AG04449 (cell line): ENCODE results near the gene RAPGEF5.

Experiments used
- CTCF ChIA-PET: fragments of 350-600 bp; formaldehyde crosslinking; extraction: SDS; loops from one replicate; lab custom pipeline; 2021; ENCODE audit warnings: antibody characterized with exemption; lab: Yijun Ruan, JAX
- POLR2A ChIA-PET: fragments of 400-600, 350-600 bp; formaldehyde crosslinking; extraction: SDS; loops from one replicate; lab custom pipeline; 2020; ENCODE audit warnings: antibody characterized with exemption, inconsistent platforms; lab: Yijun Ruan, JAX
- DNase-seq: peaks from one replicate; pipeline ENCODE4 v3.0.0-alpha.2; 2010; ENCODE audit warnings: low read depth, low spot score
- H3K4me3 ChIP-seq: 2 replicates; pipeline ENCODE4 v1.5.1; 2011; ENCODE audit warnings: low read depth, mild to moderate bottlenecking, control low read depth, low read length
- TF ChIP-seq, protein P1 (sequence below): IDR thresholded peaks from one replicate; pipeline ENCODE4 v1.5.1; 2011; ENCODE audit warnings: mild to moderate bottlenecking, moderate library complexity, low read length, control low read depth, inconsistent platforms; ENCODE audit not compliant: insufficient read depth; ENCODE audit errors: missing control alignments

RAPGEF5 gene

DNA sequence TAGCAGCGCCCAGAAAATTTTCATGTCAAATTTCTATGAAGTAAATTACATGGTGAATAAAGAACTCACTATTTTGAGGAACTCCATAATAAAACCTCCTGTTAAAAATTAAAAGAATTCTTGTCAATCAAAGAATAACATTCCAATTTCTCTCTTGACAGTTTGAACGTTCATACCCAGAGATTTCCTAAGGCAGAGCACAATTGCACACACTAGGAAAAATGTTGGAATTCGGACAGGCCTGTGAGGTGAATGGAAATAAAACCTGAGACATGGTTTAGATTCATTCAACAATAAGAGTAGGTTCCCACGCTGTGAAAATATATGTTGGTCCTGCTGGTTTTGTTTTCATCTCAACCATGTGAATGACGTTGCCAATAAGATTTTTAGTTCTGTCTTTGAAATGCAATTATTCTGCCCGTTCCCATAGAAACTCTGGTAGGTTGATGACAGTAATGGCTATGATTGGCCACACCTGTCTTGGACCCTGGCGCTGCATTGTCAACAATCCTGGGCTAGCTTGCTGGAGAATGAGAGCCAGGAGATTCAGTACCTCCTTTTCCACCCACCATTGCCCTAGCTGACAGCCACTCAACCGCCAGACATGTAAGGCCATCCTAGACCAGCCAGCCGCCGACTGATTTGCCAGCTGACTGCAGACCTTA is 43.3 kb upstream of the RAPGEF5 start:
- ChIA-PET POLR2A (no interaction called here), CTCF (interaction anchor here (1.2 kb wide), 1 partner anchor 52 kb away, joined by 3 read pairs; no protein-coding TSS in a partner anchor)
- TF ChIP-seq, protein P1, sequence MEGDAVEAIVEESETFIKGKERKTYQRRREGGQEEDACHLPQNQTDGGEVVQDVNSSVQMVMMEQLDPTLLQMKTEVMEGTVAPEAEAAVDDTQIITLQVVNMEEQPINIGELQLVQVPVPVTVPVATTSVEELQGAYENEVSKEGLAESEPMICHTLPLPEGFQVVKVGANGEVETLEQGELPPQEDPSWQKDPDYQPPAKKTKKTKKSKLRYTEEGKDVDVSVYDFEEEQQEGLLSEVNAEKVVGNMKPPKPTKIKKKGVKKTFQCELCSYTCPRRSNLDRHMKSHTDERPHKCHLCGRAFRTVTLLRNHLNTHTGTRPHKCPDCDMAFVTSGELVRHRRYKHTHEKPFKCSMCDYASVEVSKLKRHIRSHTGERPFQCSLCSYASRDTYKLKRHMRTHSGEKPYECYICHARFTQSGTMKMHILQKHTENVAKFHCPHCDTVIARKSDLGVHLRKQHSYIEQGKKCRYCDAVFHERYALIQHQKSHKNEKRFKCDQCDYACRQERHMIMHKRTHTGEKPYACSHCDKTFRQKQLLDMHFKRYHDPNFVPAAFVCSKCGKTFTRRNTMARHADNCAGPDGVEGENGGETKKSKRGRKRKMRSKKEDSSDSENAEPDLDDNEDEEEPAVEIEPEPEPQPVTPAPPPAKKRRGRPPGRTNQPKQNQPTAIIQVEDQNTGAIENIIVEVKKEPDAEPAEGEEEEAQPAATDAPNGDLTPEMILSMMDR, result no peak
- H3K4me3 ChIP-seq, result no peak overlapping the region
- no peak for DNase-seq

DNA sequence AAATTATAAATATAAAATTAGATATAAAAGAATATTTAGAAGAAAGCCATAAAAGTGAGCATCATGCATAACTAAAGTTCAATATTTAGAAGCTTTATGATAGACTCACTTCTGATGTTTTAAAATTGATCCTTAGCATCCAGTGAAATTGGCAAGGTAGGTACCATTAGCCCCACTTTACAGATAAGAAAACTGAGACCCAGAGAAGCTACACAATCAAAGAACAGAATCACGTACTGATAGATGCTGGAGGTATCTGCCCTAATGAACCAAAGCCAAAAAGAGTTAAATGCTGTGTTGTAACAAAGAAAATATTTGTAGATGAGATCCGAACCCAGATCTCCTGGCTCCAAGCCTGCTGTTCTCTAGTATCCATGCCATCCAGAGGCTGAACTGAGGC is 42.6 kb upstream of the RAPGEF5 start:
- CTCF ChIA-PET, result interaction anchor here (0.7 to 1.2 kb wide), 3 partner anchors 53 to 296 kb away, joined by 3 to 4 read pairs (median 3); no protein-coding TSS in a partner anchor
- TF ChIP-seq, protein P1, result no peak
- POLR2A ChIA-PET, result no interaction called here
- no peak for DNase-seq
- no peak overlapping the region for H3K4me3 ChIP-seq

DNA sequence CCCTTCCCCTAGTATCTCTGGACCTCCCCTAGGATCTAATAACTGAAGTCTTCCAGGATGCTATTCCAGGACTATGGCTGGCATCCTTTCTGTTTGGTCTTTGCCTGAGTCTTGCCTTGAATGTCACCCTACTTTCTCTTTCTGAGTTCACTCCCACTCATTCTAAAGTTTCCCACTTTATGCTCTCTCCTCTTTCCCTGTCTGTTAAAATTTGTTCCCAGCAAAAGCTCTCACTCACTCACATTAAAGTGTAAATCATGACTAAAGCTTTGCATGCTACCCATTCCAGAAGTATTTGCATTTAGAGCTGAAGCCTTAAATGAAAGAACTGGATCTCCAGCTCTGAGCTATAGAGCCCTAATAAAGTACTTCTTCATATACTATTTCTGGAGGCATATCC is 42.1 kb upstream of the RAPGEF5 start:
- POLR2A ChIA-PET, result no interaction called here
- TF ChIP-seq, protein P1, result no peak
- CTCF ChIA-PET, result interaction anchor here (0.7 to 1.2 kb wide), 3 partner anchors 53 to 296 kb away, joined by 3 to 4 read pairs (median 3); no protein-coding TSS in a partner anchor

DNA sequence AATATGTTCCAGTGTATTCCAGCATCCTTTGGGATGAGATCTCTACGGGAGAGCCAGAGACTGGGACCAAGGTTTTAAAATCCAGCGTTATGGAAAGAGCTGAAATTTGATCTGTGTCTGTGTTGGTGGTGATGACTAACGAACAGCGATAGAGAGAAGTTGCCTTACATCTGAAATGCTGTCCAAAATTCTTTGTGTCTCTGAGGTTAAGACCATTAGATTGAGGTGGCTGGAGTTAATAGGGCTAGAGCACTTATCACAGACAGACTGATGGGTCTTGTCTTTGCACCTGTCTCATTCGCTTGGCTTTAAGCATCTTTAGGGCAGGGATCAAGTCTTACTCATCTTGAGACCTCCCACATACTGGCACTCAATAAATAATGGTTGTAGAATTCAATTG is 41.0 kb upstream of the RAPGEF5 start:
- POLR2A ChIA-PET, result no interaction called here
- DNase-seq, result no peak
- TF ChIP-seq, protein P1, result no peak
- CTCF ChIA-PET, result interaction anchor here (1.1 kb wide), 1 partner anchor 8 kb away, joined by 3 read pairs; no protein-coding TSS in a partner anchor
- H3K4me3 ChIP-seq, result no peak overlapping the region

More for the DNA sequence above, 42.1 kb upstream of the RAPGEF5 start:
- no peak overlapping the region for H3K4me3 ChIP-seq
- DNase-seq, result no peak

DNA sequence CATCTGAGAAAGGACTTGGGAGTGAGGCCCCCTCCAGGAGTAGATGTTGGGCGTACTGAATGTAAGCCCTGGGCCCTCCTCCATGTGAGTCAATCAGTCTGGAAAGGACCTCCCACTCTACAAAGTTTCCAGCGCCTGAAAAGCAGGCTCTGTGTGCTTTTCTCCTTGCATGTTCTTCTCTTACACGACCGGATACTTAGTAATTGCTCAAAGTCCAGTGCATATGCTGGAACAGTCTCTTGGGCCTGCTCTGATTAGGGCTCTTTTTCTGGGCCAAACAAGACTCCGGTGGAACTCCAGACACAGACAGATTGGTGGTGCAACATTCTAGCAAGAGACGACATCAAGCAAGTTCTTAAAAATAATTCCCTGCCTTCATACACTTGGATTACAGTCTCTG is 38.3 kb upstream of the RAPGEF5 start:
- CTCF ChIA-PET, result no interaction called here
- DNase-seq, result no peak
- no peak overlapping the region for H3K4me3 ChIP-seq
- POLR2A ChIA-PET, result no interaction called here
- TF ChIP-seq, protein P1, result no peak

DNA sequence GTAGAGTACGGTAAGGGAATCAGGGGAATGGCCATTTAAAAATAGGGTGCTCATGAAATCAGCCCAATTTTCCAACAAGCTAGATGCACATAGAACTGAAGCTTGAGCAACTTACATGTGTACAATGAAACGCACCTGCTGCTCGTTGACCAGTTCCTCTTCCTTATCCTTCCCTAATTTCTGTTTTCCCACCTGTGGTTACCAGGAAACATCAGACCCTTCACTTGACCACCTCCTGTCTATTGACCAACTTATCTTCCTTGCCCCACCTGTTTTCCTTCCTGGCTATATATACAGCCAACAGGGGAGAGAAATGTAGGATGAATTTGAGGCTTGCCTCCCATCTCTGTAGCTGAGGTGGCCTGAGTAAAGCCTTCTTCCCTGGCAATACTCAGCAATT is 37.8 kb upstream of the RAPGEF5 start:
- CTCF ChIA-PET, result no interaction called here
- TF ChIP-seq, protein P1, result no peak
- no peak overlapping the region for H3K4me3 ChIP-seq
- no peak for DNase-seq
- POLR2A ChIA-PET, result no interaction called here
